ENCODE results near the gene ARV1. TPM values are rescaled to one million over a fixed set of nuclear protein-coding genes. Genes with fewer than 3 reads are reported as not detected.

The ARV1 gene
- total and polyA plus RNA-seq, 10 of the 15 experiments (the other 5 are each of a cell fraction or from before 2014, with no cell fraction given): 23.2 to 55.1 (median 35.6) TPM

- TF ChIP-seq ATF3 (IDR thresholded peaks at IDR 0.05; ENCODE audit: borderline replicate concordance, extremely low read depth, low read depth, low read length): no peak
- TF ChIP-seq TCF12 (IDR thresholded peaks at IDR 0.05; ENCODE audit: low read depth, low read length): peak; percentile 85
- peak; percentile 39; the same call in 1 of the 2 replicates for TF ChIP-seq TCF3 (IDR thresholded peaks at IDR 0.05; ENCODE audit: borderline replicate concordance, insufficient read depth, low read depth, low read length)
- 37% methylated on average over 4 of the region's 4 CpGs for WGBS (ENCODE audit: insufficient coverage, insufficient replicate concordance, low lambda C conversion rate, missing lambda C conversion rate)
- Histone ChIP-seq H4K20me1 (ENCODE audit: control insufficient read depth, insufficient read depth) (no peaks in the 10 kb centered on the region), H3K27me3 (replicated peaks in 1 of 2; ENCODE audit: control insufficient read depth in 2 of 2, insufficient read depth in 2 of 2, low read length in 1 of 2) (no peaks in the 10 kb centered on the region), H3K79me2 (ENCODE audit: control insufficient read depth, insufficient read depth, low read length) (peaks cover 52% of the 10 kb centered on the region), H2AFZ (ENCODE audit: control insufficient read depth, low read depth, low read length) (no peak overlapping the region), H3K27ac (ENCODE audit: control insufficient read depth, insufficient read depth) (no peak overlapping the region), H3K4me1 (ENCODE audit: control insufficient read depth, insufficient read depth, low read length) (peaks cover 26% of the 10 kb centered on the region), H3K4me2 (ENCODE audit: control insufficient read depth, insufficient read depth) (peak overlapping the region; percentile 21; the same call in 1 of the 2 replicates), H3K4me3 (0 out of 2 replicates have a peak overlapping the region, but pooled peaks have one; percentile 80), H3K36me3 (ENCODE audit: control insufficient read depth in 2 of 2, insufficient read depth in 2 of 2, low read length in 1 of 2) (peaks cover 0 to 4% of the 10 kb centered on the region in 2 experiments; a peak in 2 of 4 replicates), H3K9ac (ENCODE audit: control insufficient read depth, insufficient read depth, low read length) (no peak overlapping the region), H3K9me3 (replicated peaks; ENCODE audit: control insufficient read depth, insufficient read depth, low read length) (no peaks in the 10 kb centered on the region)
- ChIA-PET SMC1A (ENCODE audit: uncharacterized antibody, unreplicated experiment) (interaction anchor here (0.9 to 7.2 kb wide), 7 partner anchors 11 to 55 kb away, joined by 3 to 69 read pairs (median 3); no protein-coding TSS in a partner anchor), POLR2A (no interaction called here), RAD21 (ENCODE audit: unreplicated experiment) (interaction anchor here (0.9 to 3.8 kb wide), 2 partner anchors 18 to 114 kb away, joined by 3 to 24 read pairs; no protein-coding TSS in a partner anchor), CTCF (interaction anchor here (0.7 to 1.8 kb wide), 4 partner anchors 19 to 47 kb away, joined by 3 to 6 read pairs (median 4); no protein-coding TSS in a partner anchor)
- FAIRE-seq: no peak
- no peak for ATAC-seq
- no TSS peak for BruUV-seq (replicated peaks)
- in situ Hi-C loops (cut with MboI) (no loop called here), intact Hi-C loops (cut with micrococcal nuclease; ENCODE audit: unreplicated experiment) (loop anchor here (5.0 kb wide), 2 partner anchors 236 to 334 kb away; partner anchors contain the start of gene COG2)
- no peak for DNase-seq (ENCODE audit: low read depth, low spot score)
Measured at GRCh38 chr1:230976360-230976759, 2.5 kb upstream of the ARV1 start.
